NCI-H146 treated with DMSO at 0.1 percent for 48 hours (cell line): ENCODE data around the gene ENG.
A peak's percentile ranks its signal among the peaks of the same experiment; 100 is the strongest.
"Not testable (repeated sequence)": the region's sequence is repeated elsewhere in the genome, so short reads cannot be mapped to it uniquely, and the experiment has no call there.

Experiments
- DNase-seq: peaks from one replicate; lab custom pipeline; 2025; ENCODE audit not compliant: unreplicated experiment; lab: John Stamatoyannopoulos, UW

The ENG gene

DNA sequence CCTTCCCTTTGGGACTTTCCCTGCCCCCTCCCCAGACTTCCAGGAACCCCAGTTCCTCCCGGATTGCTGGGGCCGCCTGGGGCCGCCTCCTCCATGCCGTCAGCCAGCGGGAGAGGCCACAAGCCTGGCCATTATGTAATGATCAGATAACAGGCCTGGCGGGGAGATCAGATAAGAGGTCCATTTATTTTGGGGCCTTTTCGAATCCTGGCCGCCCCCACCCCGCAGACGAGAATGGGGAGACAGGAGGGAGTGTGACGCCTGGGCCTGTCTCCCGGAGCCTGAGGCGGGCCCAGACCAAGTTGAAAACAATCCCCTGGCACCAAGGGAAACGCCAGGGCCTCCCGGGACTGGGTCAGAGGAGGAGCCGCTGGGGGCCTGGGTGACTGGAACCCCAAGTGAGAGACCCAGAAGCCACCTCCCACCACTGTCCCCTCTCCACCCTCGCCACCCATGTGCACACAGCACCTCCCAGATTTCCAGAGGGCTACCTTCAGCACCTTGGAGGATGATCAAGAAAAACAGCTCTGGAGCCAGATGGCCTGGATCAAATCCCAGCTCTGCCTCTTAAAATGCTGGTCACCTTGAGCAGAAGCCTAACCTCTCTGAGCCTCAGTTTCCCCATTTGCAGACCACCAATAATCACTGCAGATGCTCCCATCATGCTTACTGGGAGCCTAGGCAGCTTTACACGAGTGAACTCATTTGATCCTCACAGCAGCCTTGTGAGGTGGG is 7.8 kb downstream of the ENG start:
- DNase-seq, result no peak

DNA sequence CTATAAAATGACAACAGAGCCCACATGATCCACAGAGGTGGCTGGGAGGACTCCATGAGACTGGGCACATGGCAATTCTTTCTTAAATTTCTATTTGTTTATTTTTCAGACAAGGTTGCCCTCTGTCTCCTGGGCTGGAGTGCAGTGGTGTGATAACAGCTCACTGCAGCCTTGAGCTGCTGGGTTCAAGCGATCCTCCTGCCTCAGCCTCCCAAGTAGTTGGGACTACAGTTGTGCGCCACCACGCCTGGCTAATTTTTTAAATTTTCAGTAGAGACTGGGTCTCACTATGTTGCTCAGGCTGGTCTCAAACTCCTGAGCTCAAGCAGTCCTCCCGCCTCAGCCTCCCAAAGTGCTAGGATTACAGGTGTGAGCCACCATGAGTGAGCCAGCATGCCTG is 8.8 kb downstream of the ENG start:
- DNase-seq, result not testable (repeated sequence)

DNA sequence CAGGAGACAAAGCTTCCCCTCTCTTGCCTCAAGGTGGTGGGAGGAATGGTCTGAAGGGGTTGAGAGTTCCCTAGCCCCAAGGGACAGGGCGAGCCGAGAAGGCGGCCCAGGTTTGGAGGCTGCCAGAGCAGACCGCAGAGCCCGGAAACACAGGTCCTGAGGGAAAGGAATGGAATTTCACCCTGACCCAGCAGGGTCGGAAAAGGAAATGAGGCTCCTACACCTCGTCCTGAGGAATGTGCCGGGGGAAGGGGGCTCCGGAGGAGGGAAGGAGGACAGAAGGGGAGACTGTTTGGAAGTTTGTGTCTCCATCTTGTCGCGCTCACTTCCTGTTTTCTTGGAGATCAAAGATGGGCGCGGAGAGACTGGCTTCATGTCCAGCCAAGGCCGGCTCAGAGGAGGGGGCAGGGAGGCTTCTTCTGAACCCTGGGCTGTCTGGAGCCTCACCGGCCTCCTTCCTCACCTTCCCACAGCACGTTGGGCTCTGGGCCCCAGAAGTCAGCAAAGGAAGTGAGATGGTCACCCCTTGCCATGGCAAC is 9.6 kb downstream of the ENG start:
- DNase-seq, result no peak

DNA sequence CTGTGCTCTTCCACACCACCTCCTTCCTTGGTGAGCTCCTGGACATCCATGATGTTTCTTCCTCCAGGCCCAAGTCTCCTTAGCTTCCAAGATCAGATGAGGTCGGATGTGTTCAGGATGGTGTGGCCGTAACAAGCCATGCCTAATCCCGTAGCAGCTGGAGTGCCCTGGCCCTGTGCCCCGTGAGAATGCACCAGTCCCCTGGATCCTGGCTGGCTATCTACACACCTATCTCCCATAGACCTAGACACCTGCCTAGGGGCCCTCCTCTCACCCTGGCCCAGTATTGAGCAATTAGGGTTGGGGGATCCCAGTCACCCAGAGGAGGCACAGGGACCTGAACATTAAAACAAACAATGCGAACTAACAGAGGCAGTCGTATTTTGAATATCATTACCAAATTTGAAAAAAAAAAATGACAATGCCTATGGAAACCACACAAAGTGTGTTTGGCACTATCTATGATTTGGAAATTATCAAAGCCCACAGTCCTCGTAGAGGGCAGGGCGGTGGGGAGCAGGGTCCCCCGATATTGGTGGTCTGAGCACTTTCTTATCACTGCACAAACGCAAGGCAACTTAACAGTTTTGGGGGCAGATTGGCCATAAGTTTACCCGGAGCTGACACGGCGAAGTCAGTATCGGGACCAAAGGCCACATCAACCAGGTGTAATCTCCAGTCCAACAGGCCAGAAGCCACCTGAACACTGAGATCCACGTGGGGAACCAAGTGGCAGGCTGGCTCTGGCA is 13.2 kb downstream of the ENG start:
- no peak for DNase-seq

DNA sequence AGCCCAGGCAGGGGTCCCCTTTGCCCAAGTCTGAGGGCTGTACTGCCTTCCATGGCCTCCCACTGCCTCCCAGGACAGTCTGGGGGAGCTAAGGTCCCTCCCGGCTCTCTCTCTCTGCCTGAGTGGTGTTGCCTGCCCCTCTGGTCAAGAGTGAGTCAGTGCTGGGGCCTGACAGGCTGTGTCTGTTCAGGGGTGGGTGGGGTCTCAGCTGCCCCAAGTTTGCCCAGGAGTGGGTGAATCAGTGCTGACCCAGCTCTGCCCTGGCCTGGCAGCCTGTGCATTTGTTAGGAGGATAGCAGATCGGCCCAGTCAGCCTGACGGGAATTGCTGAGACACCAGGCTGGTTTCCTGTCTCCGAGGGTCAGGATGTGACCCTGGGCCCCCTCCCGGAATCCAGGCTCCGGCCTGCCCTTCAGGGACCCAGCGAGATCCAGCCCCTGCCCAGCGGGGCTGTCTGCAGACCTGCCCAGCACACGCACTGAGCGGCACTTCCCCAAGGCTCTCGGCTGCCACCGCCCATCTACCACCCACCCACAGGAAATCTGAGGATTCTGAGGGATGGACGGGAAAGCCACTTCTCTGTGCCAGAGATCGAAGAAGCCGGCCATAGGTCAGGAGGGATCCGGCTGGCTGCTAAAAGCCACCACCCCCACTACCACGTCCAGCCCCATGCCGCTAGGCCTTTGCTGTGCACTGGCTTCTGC is 15.9 kb downstream of the ENG start:
- no peak for DNase-seq

DNA sequence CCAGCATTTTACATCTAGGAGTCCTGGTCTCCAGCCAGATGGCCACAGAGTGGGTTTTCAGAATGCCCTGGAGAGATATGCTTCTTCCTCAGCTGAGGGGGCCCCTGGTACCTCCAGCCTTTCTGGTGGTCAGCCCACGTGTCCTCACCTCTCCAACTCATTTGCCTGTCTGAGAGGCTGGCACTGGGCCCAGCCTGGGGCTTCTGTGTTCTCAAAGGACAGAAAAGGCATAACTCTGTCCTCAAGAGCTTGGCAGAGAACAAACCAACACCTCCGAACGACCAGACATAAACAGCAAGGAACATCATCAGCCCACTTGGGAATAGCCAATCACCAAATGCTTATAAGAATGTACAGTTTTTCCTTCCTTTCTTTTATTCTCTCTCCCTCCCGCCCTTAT is 17.1 kb downstream of the ENG start:
- DNase-seq, result no peak

DNA sequence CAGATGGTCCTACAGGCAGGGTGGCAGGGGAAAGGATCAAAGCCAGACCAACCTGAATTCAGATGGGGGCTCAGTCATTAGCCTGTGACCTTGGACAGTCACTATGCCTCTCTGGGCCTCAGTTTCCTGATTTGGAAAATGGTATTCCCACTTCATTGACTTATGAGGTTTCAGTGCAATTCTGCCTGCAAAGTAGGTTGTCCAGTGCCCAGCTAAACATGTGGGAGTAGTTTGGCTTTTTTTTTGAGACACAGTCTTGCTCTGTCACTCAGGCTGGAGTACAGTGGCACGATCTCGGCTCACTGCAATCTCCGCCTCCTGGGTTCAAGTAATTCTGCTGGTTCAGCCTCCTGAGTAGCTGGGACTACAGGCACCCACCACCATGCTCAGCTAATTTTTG is 17.9 kb downstream of the ENG start:
- DNase-seq, result not testable (repeated sequence)

DNA sequence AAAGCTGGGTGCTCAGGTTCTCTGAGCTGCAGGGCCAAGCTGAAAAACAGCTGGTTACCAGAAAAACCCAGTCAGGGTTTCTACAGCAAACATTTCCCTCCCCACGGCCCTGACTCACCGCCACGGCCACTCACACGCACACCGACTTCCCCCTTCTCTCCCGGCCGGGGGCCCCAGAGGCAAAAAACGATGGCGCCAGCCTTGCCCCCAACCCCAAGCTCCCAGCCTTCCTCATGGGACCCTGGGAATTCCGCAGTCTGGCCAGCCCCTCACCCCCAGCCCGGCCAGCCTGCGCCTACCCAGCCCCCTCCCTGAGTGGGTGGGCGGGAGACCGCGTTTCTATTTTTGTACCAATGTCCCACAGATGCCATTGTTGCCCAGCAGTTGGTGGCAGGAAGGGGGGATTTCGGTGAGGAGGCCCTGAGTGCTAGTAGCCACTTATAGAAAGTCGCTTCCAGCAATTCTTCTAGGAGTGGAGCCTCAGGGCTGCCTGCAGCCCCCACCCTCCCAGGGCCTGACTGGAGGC is 18.4 kb downstream of the ENG start:
- no peak for DNase-seq

DNA sequence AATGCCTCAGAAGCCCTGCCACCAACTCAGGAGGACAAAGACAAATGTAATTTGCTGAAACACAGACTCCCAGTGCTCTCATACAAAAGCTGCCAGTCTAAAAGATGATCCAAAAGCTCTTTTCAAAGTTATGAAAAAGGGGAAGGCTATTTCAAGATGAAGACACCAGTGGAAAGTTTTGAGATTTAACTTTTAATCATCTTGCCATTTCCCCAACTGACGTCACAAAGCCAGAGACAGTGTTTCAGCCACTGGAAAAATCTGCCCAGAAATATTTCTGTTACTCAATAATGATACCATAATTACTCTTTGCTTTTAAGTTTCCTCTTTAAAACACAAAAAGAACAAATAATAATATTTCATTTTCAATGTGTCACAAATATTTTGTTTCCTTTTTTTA is 20.9 kb downstream of the ENG start:
- no peak for DNase-seq

DNA sequence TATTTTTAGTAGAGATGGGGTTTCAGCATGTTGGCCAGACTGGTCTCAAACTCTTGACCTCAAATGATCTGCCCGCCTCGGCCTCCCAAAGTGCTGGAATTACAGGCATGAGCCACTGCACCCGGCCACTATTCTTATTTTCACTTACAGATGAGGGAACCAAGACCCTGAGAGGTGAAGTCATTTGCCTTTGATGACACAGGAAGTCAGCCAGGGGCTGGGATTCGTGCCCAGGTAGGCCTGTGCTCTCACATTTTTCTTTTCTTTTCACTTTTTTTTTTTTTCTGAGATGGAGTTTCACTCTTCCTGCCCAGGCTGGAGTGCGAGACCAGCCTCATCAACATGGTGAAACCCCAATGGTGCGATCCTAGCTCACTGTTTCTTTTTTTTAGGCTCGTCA is 22.2 kb downstream of the ENG start:
- no peak for DNase-seq

DNA sequence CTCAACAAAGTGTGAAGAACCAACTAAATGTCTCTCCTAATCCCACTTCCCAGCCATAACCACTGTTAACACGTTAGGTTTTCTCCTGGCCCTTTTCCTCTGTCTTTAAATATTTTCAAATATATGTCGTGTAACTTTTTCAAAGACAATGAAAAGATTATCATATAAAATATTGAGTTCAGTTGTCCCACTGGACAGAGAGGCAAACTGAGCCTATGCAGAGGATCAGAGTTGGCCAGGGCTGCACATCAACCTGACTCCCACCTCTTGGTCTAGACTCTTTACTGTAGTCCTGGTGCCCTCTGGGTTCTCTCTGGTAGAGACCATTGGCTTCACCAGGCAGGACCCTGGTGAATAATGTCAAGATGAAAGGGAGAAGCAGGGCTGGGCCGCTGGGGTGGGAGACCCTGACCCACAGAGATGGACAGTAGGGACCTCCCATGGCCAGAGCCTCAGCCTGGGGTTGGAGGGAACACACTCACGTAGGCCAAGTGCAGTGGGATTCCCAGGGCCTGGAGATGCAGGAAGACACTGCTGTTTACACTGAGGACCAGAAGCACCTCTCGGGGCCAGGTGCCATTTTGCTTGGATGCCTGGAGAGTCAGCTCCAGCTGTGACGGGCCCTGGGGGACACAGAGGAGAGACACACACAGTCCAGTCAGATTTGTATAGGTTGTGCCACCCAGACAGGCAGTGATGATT is 25.1 kb downstream of the ENG start:
- DNase-seq, result no peak

DNA sequence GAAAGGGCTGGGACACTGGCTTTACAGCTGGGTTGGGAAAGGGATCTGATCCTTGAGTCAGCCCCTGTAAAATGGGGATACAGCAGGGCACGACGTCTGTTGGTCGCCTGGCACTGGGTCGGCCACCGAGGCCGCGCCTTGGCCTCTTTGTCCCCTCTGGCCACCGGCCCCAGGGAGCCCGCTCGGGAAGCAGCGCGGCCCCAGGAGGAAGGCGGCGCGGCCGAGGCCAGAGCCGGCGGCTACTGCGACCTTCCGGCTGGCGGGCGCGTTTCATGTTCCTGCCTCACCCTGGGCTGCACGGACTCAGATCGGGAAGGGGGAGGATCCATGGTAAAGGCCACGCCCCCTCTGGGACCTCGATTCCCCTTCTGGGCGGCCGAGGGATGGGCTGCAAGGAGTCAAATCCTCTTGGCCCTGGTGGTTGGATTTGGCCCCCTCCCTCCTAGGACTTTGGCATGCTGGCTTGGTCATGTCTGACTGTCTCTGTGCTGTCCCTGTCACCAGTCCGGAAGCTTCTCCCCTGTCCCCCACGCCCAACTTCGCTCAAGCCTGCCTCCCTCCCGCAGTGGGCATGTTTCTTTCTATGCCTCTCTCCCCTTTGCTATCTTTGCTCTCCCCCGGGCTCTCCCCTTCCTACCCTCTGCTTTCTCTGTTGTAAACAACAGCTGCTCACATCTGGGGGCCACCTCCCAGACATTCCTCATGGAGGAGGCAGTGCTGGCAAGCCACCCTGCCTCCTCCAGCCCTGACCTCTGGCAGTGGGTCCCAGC is 26.0 kb downstream of the ENG start:
- peak; percentile 42 for DNase-seq

DNA sequence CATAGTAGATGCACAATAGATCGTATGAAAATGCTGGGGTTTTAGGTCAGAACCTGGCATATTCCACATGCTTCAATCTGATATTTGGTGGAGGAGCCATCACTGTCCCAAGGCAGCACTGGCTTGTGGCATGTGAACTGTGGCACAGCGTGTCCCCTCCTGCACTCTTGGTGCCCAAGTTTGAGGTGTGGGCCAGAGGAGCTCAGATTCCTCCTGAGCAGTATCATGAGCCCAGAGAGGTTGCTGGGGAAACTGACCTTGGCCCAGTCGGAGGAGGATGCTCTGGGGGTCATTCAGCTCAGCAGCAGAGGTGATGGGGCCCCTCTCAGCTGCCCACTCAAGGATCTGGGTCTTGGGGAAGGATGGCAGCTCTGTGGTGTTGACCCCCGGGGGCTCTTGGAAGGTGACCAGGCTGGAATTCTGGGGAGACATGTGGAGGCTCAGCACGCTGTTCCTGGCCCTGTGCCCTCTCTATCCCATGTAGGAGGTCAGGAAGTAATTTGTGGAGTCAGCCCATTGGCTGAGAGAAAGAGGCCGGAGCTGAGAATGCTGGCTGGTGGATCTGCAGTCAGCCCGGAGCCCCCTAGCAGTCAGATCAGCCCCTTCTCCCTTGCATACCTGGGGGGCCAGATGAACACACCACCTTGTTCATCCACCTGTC is 28.1 kb downstream of the ENG start:
- DNase-seq, result no peak

DNA sequence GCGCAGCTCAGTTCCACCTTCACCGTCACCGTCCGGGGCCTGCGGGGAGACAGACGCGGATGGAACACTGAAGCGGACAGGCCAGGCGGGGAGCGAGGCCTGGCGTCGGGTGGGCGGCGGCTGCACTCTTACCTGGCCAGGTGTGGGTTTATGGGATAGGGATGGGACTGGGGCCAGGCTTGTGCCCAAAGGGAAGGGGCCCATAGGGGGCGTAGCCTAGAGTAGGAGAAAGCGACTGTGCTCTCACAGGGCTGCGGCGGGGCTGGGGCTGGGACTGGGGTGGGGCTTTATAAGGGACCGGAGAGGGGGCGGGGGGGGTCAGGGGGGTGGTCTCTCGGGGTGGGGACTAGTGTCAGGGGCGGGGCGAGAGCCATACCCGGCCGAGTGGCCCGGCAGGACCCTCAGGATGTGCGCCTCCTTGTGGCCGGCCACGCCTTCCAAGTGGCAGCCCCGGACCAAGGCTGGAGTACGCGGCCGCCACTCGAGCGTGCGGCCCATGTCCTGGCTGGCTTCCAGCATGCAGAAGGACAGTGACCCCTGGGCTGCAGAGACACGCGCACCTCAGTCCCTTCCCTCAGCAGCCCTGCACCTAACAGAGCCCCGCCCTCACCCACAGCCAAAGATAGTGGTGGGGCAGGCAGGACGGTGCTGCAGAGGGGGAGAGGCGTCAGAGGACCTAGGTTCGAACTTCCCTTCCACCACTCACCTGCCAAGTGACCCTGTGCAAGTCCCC is 29.0 kb downstream of the ENG start:
- no peak for DNase-seq

DNA sequence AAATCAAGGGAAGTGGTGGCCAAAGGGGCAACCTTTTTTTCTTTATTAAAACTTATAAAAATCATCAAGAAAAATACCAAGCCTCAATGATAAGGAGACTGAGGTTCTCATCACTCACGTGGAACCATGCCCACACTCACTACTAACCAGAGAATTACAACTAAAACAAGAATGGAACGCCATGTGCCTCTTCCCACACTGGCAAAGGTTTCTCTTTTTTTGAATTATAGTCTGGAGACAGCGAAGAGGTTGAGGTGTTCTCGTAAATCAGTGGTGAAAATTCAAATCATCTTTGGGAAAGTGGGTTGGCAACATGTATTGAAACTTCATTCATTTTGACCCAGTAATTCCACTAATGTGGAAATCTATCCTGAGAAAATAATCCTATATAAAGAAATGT is 32.4 kb downstream of the ENG start:
- no peak for DNase-seq

DNA sequence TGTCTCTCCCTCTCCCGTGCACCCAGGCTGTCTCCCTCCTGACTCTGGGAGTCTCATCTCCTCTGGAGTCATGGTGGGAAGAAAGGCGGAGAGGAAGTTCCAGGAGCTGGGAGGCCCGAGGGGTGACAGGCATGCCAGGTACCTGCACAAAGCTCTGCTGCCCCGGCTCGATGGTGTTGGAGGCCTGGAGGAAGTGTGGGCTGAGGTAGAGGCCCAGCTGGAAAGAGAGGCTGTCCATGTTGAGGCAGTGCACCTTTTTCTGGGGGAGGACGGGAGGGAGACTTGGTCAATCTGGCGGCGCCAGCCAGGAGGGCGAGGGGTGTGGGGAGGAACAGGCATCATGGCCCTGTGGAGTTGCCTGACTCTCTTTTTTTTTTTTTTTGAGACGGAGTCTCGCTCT is 35.9 kb downstream of the ENG start:
- no peak for DNase-seq

DNA sequence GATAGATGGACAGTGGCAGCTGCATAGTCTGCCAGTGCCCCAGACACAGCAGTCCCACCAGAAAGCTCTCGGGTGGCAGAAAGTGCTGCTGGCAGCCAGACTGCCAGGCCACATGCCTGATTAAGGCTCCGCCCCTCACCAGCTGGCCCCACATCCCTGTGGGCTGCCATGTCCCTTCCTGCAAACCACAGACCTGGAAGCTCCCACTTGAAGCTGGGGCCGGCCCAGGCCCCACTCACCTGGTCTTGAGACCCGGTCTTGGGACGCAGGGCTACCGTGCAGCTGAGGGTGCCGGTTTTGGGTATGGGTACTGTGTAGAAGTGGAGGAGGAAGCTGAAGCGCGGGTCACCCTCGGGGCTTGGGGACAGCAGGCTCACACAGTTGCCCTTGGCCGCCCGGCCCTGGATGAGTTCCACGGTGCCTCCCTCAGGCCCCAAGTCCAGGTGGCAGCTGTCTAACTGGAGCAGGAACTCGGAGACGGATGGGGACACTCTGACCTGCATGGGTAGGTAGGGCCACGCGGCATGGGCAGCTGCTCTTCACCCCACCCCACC is 36.5 kb downstream of the ENG start:
- DNase-seq, result no peak

DNA sequence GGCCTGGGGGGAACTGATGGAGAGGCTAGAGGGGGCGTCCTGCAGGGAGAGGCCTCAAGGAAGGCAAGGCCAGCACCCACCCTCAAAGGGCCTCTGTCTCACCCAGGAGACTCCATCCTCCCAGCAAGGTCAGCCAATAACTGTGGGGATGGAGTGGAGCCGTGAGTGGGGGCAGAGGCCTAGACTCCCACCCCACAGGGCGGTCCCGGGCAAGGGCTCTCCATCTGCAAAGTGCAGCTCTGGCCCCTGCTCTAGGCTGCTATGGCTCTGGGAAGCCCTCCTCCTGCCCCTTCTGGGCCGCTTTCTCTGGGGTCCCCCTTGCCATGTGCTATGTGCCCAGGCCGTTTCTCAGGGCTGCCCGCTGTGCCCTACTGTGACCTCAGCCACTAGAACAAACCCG is 37.7 kb downstream of the ENG start:
- no peak for DNase-seq

DNA sequence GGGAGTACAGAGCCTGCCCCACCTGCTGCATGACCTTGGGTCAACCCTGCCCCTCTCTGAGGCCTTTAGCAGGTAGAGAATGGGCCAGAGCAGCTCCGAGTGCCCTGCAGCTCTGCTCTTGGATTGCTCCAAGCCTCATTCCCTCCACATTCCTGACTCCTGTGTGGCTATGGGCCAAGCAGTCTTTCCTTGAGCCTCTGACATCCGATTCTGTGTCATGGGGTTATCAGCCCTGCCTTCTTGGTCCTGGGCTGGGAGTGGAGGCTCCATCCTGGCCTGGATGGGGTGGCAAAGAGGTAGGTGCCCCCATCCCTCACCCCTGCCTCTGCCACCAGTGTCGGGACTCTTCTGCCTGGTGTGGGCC is 38.1 kb downstream of the ENG start:
- DNase-seq, result no peak
